DMS 273 treated with DMSO at 0.1 percent for 48 hours (cell line): ENCODE measurements around the gene KNDC1.

Experiments used
- DNase-seq: peaks from one replicate; lab custom pipeline; 2025; lab: John Stamatoyannopoulos, UW

The KNDC1 gene

GRCh38 chr10:133191651-133192050 is 31.6 kb downstream of the KNDC1 start:
- DNase-seq = no peak

GRCh38 chr10:133194151-133194550 is 34.1 kb downstream of the KNDC1 start:
- no peak for DNase-seq

DNA sequence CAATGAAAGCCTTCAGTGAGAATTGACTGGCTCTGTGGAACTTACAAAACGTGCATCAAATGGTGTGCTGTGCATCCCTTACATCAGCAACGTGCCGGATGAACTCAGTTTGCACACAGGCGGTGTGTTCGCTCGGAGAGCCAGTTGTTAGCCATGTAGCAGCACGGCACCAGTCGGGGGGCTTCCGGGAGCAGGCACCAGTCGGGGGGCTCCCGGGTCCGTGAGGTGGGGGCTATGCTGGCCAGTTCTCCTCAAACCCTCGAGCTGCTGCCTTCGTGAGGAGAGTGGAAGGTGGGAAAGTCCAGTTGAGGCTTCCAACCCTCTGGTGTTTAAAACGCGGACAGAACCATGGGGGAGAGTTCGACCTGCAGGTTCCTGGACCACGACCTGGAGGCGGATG is 35.1 kb downstream of the KNDC1 start:
- DNase-seq = no peak

DNA sequence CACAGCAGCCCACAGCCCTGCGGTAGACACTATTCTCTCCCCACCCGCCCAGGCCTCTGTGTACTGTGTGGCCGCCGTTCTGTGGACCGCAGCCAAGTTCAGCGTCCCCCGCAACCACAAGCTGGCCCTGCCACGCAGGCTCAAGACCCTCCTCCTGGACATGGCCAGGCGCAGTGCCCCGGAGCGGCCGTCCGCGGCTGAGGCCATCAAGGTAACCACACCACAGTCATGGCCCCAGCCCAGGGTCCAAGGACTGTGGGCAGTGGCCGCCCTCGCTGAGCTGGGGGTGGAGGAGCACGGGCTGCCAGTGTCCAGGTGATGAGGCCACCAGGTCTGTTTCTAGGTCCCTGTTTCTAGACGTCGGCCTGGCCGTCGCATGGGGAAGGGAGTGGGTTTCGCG is 35.6 kb downstream of the KNDC1 start:
- DNase-seq = no peak

DNA sequence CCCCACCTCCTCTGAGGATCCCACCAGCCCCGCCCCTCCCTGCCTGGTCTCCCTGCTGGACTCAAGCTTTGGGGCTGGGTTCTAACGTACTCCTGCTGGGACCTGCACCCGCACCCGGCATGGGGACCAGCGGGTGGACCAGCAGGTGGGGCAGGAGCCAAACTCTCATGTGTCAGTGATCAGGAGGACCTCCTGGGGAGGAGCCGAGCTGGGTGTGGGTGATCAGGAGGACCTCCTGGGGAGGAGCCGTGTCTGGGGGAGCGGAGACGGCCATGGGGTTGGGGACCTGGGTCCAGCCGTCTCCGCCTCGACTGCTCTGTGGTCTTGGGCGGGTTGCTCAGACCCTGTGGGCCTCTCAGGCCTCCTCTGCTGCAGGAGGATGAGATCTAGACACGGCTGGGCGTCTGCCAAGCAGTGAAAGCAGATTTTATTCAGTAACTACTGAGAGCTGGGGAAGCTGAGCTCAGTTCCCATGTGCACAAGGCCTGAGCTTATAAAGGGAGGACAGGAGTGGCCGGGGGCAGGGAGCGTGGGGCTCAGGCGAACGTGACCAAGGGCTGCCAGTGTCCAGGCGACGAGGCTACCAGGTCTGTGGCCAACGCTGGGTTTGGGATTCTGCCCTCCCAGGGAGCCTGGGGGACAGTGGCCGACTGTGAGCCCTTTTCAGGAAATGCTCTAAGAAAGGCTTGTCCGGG is 36.3 kb downstream of the KNDC1 start:
- DNase-seq = no peak

GRCh38 chr10:133196936-133197758 is 37.1 kb downstream of the KNDC1 start:
- DNase-seq = no peak

- no peak for DNase-seq
These were observed 37.8 kb downstream of the KNDC1 start for GRCh38 chr10:133197786-133198185.

DNA sequence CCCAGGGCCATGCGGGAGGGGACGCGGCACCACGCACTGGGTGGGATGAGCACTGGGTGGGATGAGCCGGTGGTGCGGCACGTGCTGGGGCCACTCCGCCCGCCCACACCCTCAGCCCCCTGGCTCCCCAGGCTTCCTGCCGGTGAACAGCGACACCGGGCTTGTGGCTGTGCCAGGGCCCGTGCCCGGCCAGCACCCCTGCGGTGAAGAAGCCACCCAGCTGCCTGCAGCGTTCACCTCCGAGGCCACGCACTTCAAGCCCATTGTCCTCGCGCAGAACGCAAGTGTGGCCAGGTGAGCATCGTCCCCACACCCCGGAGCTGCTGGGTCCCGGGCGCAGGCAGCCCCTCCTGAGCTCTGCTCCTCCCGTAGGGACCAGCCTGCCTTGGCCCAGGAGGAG is 38.2 kb downstream of the KNDC1 start:
- no peak for DNase-seq

GRCh38 chr10:133198621-133199487 is 38.8 kb downstream of the KNDC1 start:
- DNase-seq = no peak

- no peak for DNase-seq
These were observed 39.5 kb downstream of the KNDC1 start for GRCh38 chr10:133199488-133199885.

- no peak for DNase-seq
These were observed 40.1 kb downstream of the KNDC1 start for GRCh38 chr10:133199992-133200611.

- DNase-seq = no peak
These were observed 40.6 kb downstream of the KNDC1 start for GRCh38 chr10:133200621-133201031.

DNA sequence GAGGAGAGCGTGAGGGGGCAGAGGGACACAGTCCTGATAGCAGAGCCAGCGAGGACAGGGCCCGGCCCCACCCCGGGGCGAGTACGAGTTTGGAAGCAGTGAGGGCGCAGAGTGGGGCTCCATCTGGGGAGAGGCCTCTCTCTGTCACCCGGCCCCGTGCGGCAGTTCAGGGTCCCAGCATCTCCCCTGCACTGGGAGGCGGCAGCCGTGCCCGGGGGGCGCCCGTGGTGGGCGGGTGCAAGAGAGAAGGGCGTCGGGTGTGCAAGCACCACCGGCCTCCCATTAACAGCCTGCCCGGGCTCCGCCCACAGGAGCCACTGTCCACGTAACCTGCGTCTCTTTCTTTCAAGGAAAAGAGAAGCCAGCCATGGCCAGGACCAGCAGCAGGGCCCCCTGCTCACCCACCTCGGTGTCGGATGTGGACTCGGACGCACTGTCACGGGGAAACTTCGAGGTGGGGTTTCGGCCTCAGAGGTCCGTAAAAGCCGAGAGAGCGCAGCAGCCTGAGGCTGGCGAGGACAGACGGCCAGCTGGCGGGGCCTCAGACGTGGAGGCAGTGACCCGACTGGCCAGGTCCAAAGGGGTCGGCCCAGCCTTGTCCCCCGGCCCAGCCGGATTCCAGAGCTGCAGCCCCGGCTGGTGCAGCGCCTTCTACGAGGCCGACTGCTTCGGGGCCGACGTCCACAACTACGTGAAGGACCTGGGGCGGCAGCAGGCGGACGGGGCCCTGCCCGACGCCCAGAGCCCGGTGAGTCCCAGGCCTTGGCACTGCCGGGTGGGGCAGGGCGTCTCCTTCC is 41.3 kb downstream of the KNDC1 start:
- DNase-seq = no peak

DNA sequence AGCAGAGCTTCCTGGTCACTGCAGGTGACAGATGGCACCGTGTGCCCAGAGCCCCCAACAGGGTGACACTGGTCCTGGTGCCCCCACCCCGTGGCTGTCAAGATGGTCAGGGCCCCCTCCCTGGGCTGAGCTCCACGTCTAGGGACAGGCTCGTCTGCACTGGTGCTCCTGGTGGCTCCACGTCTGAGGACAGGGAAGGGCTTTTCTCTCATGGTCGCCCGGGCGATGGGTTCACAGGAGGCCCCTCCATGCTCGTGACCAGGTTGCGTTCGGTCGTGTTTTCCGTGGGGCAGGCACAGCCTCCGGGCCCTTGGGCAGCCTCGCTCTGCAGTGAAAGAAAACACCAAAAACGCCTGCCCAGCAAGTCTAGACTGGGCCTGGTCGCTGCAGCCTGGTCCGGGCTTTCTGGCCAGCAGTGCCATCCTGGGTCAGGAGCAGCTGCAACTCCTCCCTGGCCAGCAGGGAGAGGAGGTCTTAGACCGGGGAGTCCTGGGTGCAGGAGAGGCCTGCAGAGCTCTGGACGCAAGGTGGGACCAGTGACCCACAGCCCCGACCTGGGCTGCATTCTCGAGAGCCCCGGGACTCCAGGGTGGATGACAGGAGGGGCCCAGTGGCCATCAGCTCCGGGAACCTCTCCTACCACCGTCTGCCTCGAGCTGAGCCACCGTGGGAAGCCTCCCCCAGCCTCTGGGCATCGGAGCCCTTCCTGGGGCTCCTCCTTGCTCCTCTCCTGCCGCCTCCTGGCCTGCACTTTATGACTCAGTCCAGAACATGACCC is 42.1 kb downstream of the KNDC1 start:
- no peak for DNase-seq

GRCh38 chr10:133202778-133203651 is 43.0 kb downstream of the KNDC1 start:
- no peak for DNase-seq

- no peak for DNase-seq
These were observed 43.7 kb downstream of the KNDC1 start for GRCh38 chr10:133203652-133204195.

GRCh38 chr10:133204226-133205015 is 44.4 kb downstream of the KNDC1 start:
- no peak for DNase-seq

DNA sequence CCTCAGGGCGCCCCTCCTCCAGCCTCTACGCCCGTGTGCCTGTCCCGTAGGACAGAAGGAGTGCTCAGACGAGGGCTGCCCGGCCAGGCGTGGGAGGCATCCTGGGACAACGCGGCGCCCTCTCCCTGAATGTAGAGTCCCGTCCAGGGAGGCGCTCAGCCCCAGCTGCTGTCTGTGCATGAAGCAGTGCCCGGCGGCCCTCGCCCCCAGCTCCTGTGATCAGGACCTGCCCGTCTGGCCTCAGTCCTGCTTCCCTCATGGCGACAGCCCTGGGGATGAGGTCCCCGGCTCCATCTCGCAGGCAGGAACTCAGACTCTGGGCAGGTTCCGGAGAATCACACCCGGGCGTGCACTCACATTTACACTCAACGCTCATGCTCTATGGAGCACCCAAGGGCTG is 45.1 kb downstream of the KNDC1 start:
- DNase-seq = no peak
